ENCODE results near the gene GNA12. TPM values are rescaled to one million over a fixed set of nuclear protein-coding genes. Genes with fewer than 3 reads are reported as not detected.

Gene GNA12
- total RNA-seq, 3 donors from 2014 or later (not counting 1 experiment from before 2014, with no cell fraction given), result 12.6 to 20.2 (median 19.5) TPM

DNA sequence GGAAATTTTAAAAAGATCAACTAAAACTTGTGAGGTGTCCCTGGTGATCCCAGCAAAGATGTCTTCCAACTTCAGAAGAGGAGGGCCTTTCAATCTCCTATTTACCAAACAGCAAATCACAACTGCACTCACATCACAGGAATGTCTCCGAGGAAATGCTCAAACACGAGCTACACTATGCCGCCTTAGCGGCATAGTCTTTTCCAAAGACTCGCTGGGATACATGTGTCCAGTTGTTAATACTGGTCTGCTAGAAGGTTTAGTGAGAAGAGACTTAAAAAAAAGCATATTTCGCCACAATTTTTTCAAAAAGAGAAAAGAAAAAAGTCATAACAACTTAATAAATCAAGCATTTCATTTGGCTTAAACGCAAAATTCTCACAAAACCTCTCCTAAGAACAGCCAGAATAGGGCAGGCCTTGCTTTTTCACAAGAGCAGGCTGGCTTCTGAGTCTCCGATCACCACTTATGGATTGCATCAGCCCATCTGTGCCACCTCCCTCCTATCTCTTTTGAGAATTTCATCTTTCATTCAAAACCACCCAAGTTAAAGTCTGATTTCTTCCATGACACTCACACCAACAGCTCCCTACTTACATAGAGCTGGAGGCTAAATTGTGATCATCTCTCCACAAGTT lies 66.1 kb downstream of the GNA12 start:
- Mint-ChIP-seq H3K27ac (no peak overlapping the region), H3K36me3 (no peaks in the 10 kb centered on the region), H3K4me1 (peaks cover 6 to 15% of the 10 kb centered on the region in 2 donors), H3K9me3 (no peaks in the 10 kb centered on the region), H3K27me3 (ENCODE audit: low read depth in 2 of 2) (no peaks in the 10 kb centered on the region), H3K4me3 (no peak overlapping the region)
- Histone ChIP-seq H3K36me3 (ENCODE audit: control insufficient read depth, insufficient read depth, low read length) (no peaks in the 10 kb centered on the region), H3K9me3 (ENCODE audit: control insufficient read depth, insufficient read depth, low read length) (no peaks in the 10 kb centered on the region), H3K4me3 (ENCODE audit: low read length) (no peak overlapping the region), H3K27ac (ENCODE audit: low read length) (no peak overlapping the region), H3K4me1 (ENCODE audit: control insufficient read depth, insufficient read depth, low read length) (peaks cover 8% of the 10 kb centered on the region), H3K27me3 (ENCODE audit: control insufficient read depth, insufficient read depth, low read length) (no peaks in the 10 kb centered on the region)
- TF ChIP-seq, protein P1, sequence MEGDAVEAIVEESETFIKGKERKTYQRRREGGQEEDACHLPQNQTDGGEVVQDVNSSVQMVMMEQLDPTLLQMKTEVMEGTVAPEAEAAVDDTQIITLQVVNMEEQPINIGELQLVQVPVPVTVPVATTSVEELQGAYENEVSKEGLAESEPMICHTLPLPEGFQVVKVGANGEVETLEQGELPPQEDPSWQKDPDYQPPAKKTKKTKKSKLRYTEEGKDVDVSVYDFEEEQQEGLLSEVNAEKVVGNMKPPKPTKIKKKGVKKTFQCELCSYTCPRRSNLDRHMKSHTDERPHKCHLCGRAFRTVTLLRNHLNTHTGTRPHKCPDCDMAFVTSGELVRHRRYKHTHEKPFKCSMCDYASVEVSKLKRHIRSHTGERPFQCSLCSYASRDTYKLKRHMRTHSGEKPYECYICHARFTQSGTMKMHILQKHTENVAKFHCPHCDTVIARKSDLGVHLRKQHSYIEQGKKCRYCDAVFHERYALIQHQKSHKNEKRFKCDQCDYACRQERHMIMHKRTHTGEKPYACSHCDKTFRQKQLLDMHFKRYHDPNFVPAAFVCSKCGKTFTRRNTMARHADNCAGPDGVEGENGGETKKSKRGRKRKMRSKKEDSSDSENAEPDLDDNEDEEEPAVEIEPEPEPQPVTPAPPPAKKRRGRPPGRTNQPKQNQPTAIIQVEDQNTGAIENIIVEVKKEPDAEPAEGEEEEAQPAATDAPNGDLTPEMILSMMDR (IDR thresholded peaks at IDR 0.05), result no peak
- WGBS (ENCODE audit: insufficient coverage), result 89% methylated on average over 8 of the region's 8 CpGs
- no peak for ATAC-seq
- DNase-seq, result no peak
- intact Hi-C loops (cut with micrococcal nuclease), result no loop called here

DNA sequence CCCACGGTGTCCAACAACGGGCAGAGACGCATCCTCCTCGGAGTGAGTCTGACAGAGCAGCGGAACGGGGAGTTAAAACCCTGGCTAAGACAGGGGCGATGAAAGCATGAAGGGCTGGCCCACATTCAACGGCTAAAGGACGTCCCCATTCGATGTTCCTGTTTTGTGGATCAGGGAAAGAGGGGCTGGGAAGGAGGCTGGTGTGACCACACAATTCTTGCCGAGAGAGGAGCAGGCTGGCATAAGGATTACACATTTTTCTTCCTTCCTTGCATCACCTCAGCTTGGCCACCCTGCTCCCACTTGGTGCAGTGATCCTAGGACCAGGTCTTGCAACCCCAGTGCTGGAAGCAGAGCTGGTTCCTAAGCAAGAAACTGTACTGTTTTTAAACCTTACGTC lies 67.7 kb downstream of the GNA12 start:
- Mint-ChIP-seq H3K27ac (no peak overlapping the region), H3K27me3 (ENCODE audit: low read depth in 2 of 2) (no peaks in the 10 kb centered on the region), H3K9me3 (no peaks in the 10 kb centered on the region), H3K4me3 (no peak overlapping the region), H3K4me1 (peaks cover 0 to 9% of the 10 kb centered on the region in 2 donors), H3K36me3 (no peaks in the 10 kb centered on the region)
- 96% methylated on average over 12 of the region's 12 CpGs for WGBS (ENCODE audit: insufficient coverage)
- no peak for DNase-seq
- ATAC-seq, result no peak
- Histone ChIP-seq H3K4me1 (ENCODE audit: control insufficient read depth, insufficient read depth, low read length) (peaks cover 8% of the 10 kb centered on the region), H3K27ac (ENCODE audit: low read length) (no peak overlapping the region), H3K4me3 (ENCODE audit: low read length) (no peak overlapping the region), H3K9me3 (ENCODE audit: control insufficient read depth, insufficient read depth, low read length) (no peaks in the 10 kb centered on the region), H3K36me3 (ENCODE audit: control insufficient read depth, insufficient read depth, low read length) (no peaks in the 10 kb centered on the region), H3K27me3 (ENCODE audit: control insufficient read depth, insufficient read depth, low read length) (no peaks in the 10 kb centered on the region)
- intact Hi-C loops (cut with micrococcal nuclease), result no loop called here
- TF ChIP-seq, protein P1 (IDR thresholded peaks at IDR 0.05), result no peak

DNA sequence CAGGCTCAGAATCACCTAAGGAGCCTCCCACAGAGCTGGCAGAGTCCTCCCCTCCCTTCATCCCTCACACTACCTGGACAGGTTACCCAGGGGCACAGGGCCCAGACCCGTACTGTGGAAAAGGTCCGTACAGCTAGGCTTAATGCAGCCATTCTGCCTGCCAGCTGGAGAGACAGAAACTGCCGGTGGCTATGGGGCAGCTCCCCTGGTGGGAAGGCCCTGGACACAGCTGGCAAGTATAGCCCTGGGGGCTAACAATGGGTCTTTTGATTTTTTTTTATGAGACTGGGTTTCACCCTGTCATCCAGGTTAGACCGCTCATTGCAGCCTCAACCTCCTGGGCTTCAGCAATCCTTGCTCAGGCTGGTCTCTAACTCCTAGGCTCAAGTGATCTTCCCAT lies 68.3 kb downstream of the GNA12 start:
- Mint-ChIP-seq H3K9me3 (no peaks in the 10 kb centered on the region), H3K36me3 (no peaks in the 10 kb centered on the region), H3K27ac (no peak overlapping the region), H3K4me1 (peaks cover 0 to 5% of the 10 kb centered on the region in 2 donors), H3K27me3 (ENCODE audit: low read depth in 2 of 2) (no peaks in the 10 kb centered on the region), H3K4me3 (no peak overlapping the region)
- H3K4me3 ChIP-seq (ENCODE audit: low read length), result no peak overlapping the region
- WGBS (ENCODE audit: insufficient coverage), result over 99% methylated on average over 4 of the region's 4 CpGs
- no peaks in the 10 kb centered on the region for H3K36me3 ChIP-seq (ENCODE audit: control insufficient read depth, insufficient read depth, low read length)
- H3K9me3 ChIP-seq (ENCODE audit: control insufficient read depth, insufficient read depth, low read length), result no peaks in the 10 kb centered on the region
- ATAC-seq (no peak), DNase-seq (no peak)
- intact Hi-C loops (cut with micrococcal nuclease), result no loop called here
- TF ChIP-seq, protein P1 (IDR thresholded peaks at IDR 0.05), result no peak
- H3K4me1 ChIP-seq (ENCODE audit: control insufficient read depth, insufficient read depth, low read length), result peaks cover 8% of the 10 kb centered on the region
- H3K27ac ChIP-seq (ENCODE audit: low read length), result no peak overlapping the region
- no peaks in the 10 kb centered on the region for H3K27me3 ChIP-seq (ENCODE audit: control insufficient read depth, insufficient read depth, low read length)

DNA sequence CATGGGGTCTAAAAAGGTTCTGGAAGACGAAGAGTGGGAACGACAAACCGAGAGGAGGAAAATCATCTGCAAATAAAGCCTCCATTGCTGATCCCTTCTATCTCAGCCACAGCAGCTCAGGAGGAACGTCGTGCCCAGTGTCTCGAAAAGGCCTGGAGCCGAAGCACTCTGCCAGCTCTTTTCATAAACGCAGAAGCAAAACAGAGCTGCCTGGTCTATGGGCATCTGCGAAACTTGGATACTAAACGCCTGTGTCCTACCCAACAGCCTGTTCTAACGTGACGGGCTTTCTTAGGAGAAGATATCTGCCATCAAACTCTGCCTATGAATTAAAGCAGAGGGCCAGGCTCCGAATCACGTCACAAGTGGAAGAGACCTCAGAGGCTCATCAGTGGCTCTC lies 68.7 kb downstream of the GNA12 start:
- TF ChIP-seq, protein P1 (IDR thresholded peaks at IDR 0.05), result no peak
- Mint-ChIP-seq H3K4me1 (peaks cover under 1 to 4% of the 10 kb centered on the region in 2 donors), H3K27ac (no peak overlapping the region), H3K36me3 (no peaks in the 10 kb centered on the region), H3K4me3 (no peak overlapping the region), H3K9me3 (no peaks in the 10 kb centered on the region), H3K27me3 (ENCODE audit: low read depth in 2 of 2) (no peaks in the 10 kb centered on the region)
- intact Hi-C loops (cut with micrococcal nuclease), result no loop called here
- H3K36me3 ChIP-seq (ENCODE audit: control insufficient read depth, insufficient read depth, low read length), result no peaks in the 10 kb centered on the region
- H3K4me3 ChIP-seq (ENCODE audit: low read length), result no peak overlapping the region
- H3K27me3 ChIP-seq (ENCODE audit: control insufficient read depth, insufficient read depth, low read length), result no peaks in the 10 kb centered on the region
- DNase-seq (no peak), ATAC-seq (no peak)
- no peak overlapping the region for H3K27ac ChIP-seq (ENCODE audit: low read length)
- peaks cover 8% of the 10 kb centered on the region for H3K4me1 ChIP-seq (ENCODE audit: control insufficient read depth, insufficient read depth, low read length)
- H3K9me3 ChIP-seq (ENCODE audit: control insufficient read depth, insufficient read depth, low read length), result no peaks in the 10 kb centered on the region
- WGBS (ENCODE audit: insufficient coverage), result 92% methylated on average over 14 of the region's 14 CpGs

All from natural killer cell (primary cell).